K562 (cell line): ENCODE data around the gene PKLR. TPM values are rescaled to one million over a fixed set of nuclear protein-coding genes. Genes with fewer than 3 reads are reported as not detected.

Experiments
- ARNT ChIP-seq, 2 experiments: fragments of 450-650 bp; IDR thresholded peaks; 2 replicates each; pipeline ENCODE4 v1.6.1; 2016; ENCODE audit warnings: mild to moderate bottlenecking in 1 of 2
- BCLAF1 ChIP-seq, 2 experiments: fragments of 450-650 bp in 1 of 2; IDR thresholded peaks; 2 replicates each; pipeline ENCODE4 v1.6.1; 2011 to 2017; ENCODE audit warnings: low read depth in 2 of 2, antibody characterized with exemption in 1 of 2, borderline replicate concordance in 1 of 2, low read length in 1 of 2, mild to moderate bottlenecking in 1 of 2, mixed read lengths in 1 of 2; ENCODE audit not compliant: control insufficient read depth in 1 of 2
- ETV6 ChIP-seq, 3 experiments: fragments of 150-350 bp in 1 of 3; sonication (generic) in 1 of 3; formaldehyde crosslinking in 1 of 3; IDR thresholded peaks; 2 replicates each; pipeline versions ENCODE4 v1.6.1 to v1.8.0; 2014 to 2022; ENCODE audit warnings: borderline replicate concordance in 2 of 3, low read depth in 2 of 3, antibody characterized with exemption in 1 of 3, low read length in 1 of 3, mild to moderate bottlenecking in 1 of 3, missing genetic modification reagents in 1 of 3
- FOXJ2 ChIP-seq: fragments of 200-800 bp; sonication (Bioruptor generic); IDR thresholded peaks from 2 replicates; pipeline ENCODE4 v1.6.1; 2016; ENCODE audit warnings: missing genetic modification characterization, missing compliant biosample characterization
- KLF10 ChIP-seq: fragments of 250-450 bp; sonication (Bioruptor Pico); IDR thresholded peaks from 2 replicates; pipeline ENCODE4 v1.6.1; 2021; ENCODE audit warnings: matching md5 sums
- L3MBTL2 ChIP-seq: fragments of 450-650 bp; IDR thresholded peaks from 2 replicates; pipeline ENCODE4 v1.6.1; 2016; ENCODE audit warnings: mild to moderate bottlenecking, moderate library complexity
- MIER1 ChIP-seq: fragments of 450-650 bp; IDR thresholded peaks from 2 replicates; pipeline ENCODE4 v1.6.1; 2016; ENCODE audit warnings: antibody characterized with exemption, mild to moderate bottlenecking, low read depth
- PPARD ChIP-seq: fragments of 250-450 bp; sonication (Bioruptor Pico); IDR thresholded peaks from 2 replicates; pipeline ENCODE4 v1.8.0; 2022; ENCODE audit warnings: inconsistent platforms, mild to moderate bottlenecking, moderate library complexity
- RB1 ChIP-seq: fragments of 450-650 bp; IDR thresholded peaks from 2 replicates; pipeline ENCODE4 v1.6.1; 2017; ENCODE audit warnings: low read depth, mild to moderate bottlenecking
- RBM17 ChIP-seq: fragments of 200-400 bp; formaldehyde crosslinking; IDR thresholded peaks from 2 replicates; pipeline ENCODE4 v1.6.1; 2017; ENCODE audit warnings: low read depth, mild to moderate bottlenecking, low read length, borderline replicate concordance
- RHOXF2B ChIP-seq: fragments of 250-450 bp; sonication (Bioruptor Pico); conservative IDR thresholded peaks from 2 replicates; pipeline ENCODE4 v1.5.1; 2021
- SAFB2 ChIP-seq: fragments of 200-400 bp; formaldehyde crosslinking; IDR thresholded peaks from 2 replicates; pipeline ENCODE4 v1.6.1; 2018; ENCODE audit warnings: borderline replicate concordance, low read length, low read depth, moderate library complexity; ENCODE audit not compliant: severe bottlenecking
- SMARCA5 ChIP-seq: fragments of 450-650 bp; IDR thresholded peaks from 2 replicates; pipeline ENCODE4 v1.6.1; 2016
- SMARCE1 ChIP-seq: fragments of 450-650 bp; IDR thresholded peaks from 2 replicates; pipeline ENCODE4 v1.7.1; 2016; ENCODE audit warnings: mild to moderate bottlenecking
- THRAP3 ChIP-seq: fragments of 450-650 bp; IDR thresholded peaks from 2 replicates; pipeline ENCODE4 v1.6.1; 2016; ENCODE audit warnings: mild to moderate bottlenecking, inconsistent platforms, borderline replicate concordance
- YY1 ChIP-seq, 3 experiments: IDR thresholded peaks; 2 replicates each; pipeline ENCODE4 v1.6.1; 2011; ENCODE audit warnings: low read length in 2 of 3, mild to moderate bottlenecking in 2 of 3, moderate library complexity in 2 of 3, borderline replicate concordance in 1 of 3, control low read depth in 1 of 3, low read depth in 1 of 3; ENCODE audit not compliant: insufficient read depth in 3 of 3, insufficient replicate concordance in 2 of 3, control insufficient read depth in 1 of 3, insufficient read length in 1 of 3; ENCODE audit errors: extremely low read depth in 1 of 3
- ZBTB43 ChIP-seq: sonication (generic); formaldehyde crosslinking; IDR thresholded peaks from 2 replicates; pipeline ENCODE4 v1.8.0; 2023; ENCODE audit warnings: mild to moderate bottlenecking, missing genetic modification reagents
- ZMIZ1 ChIP-seq, 2 experiments: fragments of 150-350 bp in 1 of 2; IDR thresholded peaks; 2 replicates each; pipeline ENCODE4 v1.6.1; 2012 to 2016; ENCODE audit warnings: low read depth in 2 of 2, low read length in 2 of 2, mild to moderate bottlenecking in 1 of 2, moderate library complexity in 1 of 2
- ZNF586 ChIP-seq: fragments of 450-650 bp; formaldehyde crosslinking; conservative IDR thresholded peaks from 2 replicates; pipeline ENCODE4 v1.4.0; 2020; ENCODE audit warnings: mild to moderate bottlenecking, moderate library complexity
- ZNF764 ChIP-seq: fragments of 250-450 bp; sonication (Bioruptor Pico); IDR thresholded peaks from 2 replicates; pipeline ENCODE4 v1.4.0; 2020; ENCODE audit warnings: low read depth, mild to moderate bottlenecking, moderate library complexity
- polyA plus RNA-seq, 8 experiments: library from polyadenylated mRNA; depleted of rRNA in 4 of 8; stranded (reverse) in 5 of 8; unstranded in 3 of 8; fragments of >200 nt; fragmentation: Nextera tagmentation in 2 of 8; fragmentation: Illumina TruSeq in 1 of 8; extraction: Ambion mirVana in 2 of 8; extraction: Trizol in 1 of 8; gene quantifications; 2 replicates each; pipeline versions ENCODE4 v1.2.1 to v1.2.3, GENCODE V29; 2011 to 2014; ENCODE audit warnings: inconsistent platforms in 1 of 8, missing spikeins in 1 of 8
- total RNA-seq, 7 experiments: library from RNA; depleted of rRNA in 6 of 7; stranded (reverse); fragments of >200 nt in 6 of 7; fragmentation: Illumina TruSeq in 2 of 7; extraction: Trizol in 2 of 7; gene quantifications; 2 replicates each; pipeline versions ENCODE4 v1.2.1 to v1.2.3, GENCODE V29; 2011 to 2021; ENCODE audit warnings: low replicate concordance in 1 of 7

Gene PKLR
- total and polyA plus RNA-seq, 9 of the 15 experiments (the other 6 are each of a cell fraction or from before 2014, with no cell fraction given): 10.7 to 78.4 (median 38.2) TPM

GRCh38 chr1:155301342-155301841, at the start of gene PKLR (continued):
- TF ChIP-seq RB1: no peak
- no peak for TF ChIP-seq MIER1
- no peak for TF ChIP-seq ZNF586
- TF ChIP-seq BCLAF1 (IDR thresholded peaks at IDR 0.05; ENCODE audit: borderline replicate concordance in 1 of 2, control insufficient read depth in 1 of 2, low read depth in 2 of 2, low read length in 1 of 2): no peak
- no peak for TF ChIP-seq SAFB2
- no peak for TF ChIP-seq ETV6 (IDR thresholded peaks at IDR 0.05; ENCODE audit: borderline replicate concordance in 1 of 2, low read depth in 2 of 2, low read length in 1 of 2)
- TF ChIP-seq ETV6 (CRISPR knock-in tag; IDR thresholded peaks at IDR 0.05; ENCODE audit: borderline replicate concordance): no peak
- peak; percentile 16; the same call in 1 of the 2 replicates for TF ChIP-seq SMARCE1
- TF ChIP-seq ZMIZ1 (IDR thresholded peaks at IDR 0.05; ENCODE audit: low read depth in 2 of 2, low read length in 2 of 2): no peak
- TF ChIP-seq ZNF764 (CRISPR knock-in tag): no peak
- TF ChIP-seq THRAP3: no peak
- no peak for TF ChIP-seq ZBTB43 (CRISPR knock-in tag)
- no peak for TF ChIP-seq RBM17
- no peak for TF ChIP-seq L3MBTL2
- TF ChIP-seq RHOXF2B (CRISPR knock-in tag): no peak
- 0 out of 4 replicates have a peak, but pooled peaks of 1 of the 2 experiments have one; percentile 6 for TF ChIP-seq ARNT (IDR thresholded peaks at IDR 0.05)
- no peak for TF ChIP-seq SMARCA5
- no peak for TF ChIP-seq FOXJ2 (tag)
- no peak for TF ChIP-seq KLF10 (CRISPR knock-in tag)
- no peak for TF ChIP-seq PPARD (CRISPR knock-in tag)
- no peak for TF ChIP-seq YY1 (IDR thresholded peaks at IDR 0.05; ENCODE audit: borderline replicate concordance in 1 of 3, control insufficient read depth in 1 of 3, extremely low read depth in 1 of 3, insufficient read depth in 3 of 3, insufficient read length in 1 of 3, insufficient replicate concordance in 2 of 3, low read depth in 1 of 3, low read length in 2 of 3)
